AG09319 (cell line): ENCODE results near the gene GPR32.

Experiments used
- DNase-seq: peaks from one replicate; pipeline ENCODE4 v3.0.0-alpha.2; 2010; ENCODE audit warnings: low read depth; ENCODE audit errors: extremely low read depth
- CTCF ChIP-seq: IDR thresholded peaks from 2 replicates; pipeline ENCODE4 v1.5.1; 2011; ENCODE audit warnings: low read depth, mild to moderate bottlenecking, inconsistent platforms, low read length, moderate library complexity

GPR32 gene

GRCh38 chr19:50725218-50725910 is 44.9 kb upstream of the GPR32 start:
- DNase-seq: no peak
- TF ChIP-seq CTCF: no peak

GRCh38 chr19:50725911-50726230 is 44.4 kb upstream of the GPR32 start:
- DNase-seq: no peak

GRCh38 chr19:50728084-50728737 is 42.1 kb upstream of the GPR32 start:
- TF ChIP-seq CTCF: no peak
- peak; percentile 36 for DNase-seq

More at GRCh38 chr19:50725911-50726230, 44.4 kb upstream of the GPR32 start:
- TF ChIP-seq CTCF: no peak

- no peak for DNase-seq
- TF ChIP-seq CTCF: no peak
Observed at GRCh38 chr19:50729894-50730293, 40.4 kb upstream of the GPR32 start.

GRCh38 chr19:50735869-50736268 is 34.4 kb upstream of the GPR32 start:
- DNase-seq: no peak
- TF ChIP-seq CTCF: no peak

GRCh38 chr19:50736338-50736737 is 33.9 kb upstream of the GPR32 start:
- TF ChIP-seq CTCF: no peak
- DNase-seq: no peak

GRCh38 chr19:50739132-50739913 is 30.9 kb upstream of the GPR32 start:
- no peak for DNase-seq
- TF ChIP-seq CTCF: no peak
